GM18867 (cell line): ENCODE data around the gene PDP2.

Experiments used
- ATAC-seq: cut with Tn5 transposase; IDR thresholded peaks from one replicate; pipeline ENCODE4 v1.9.1; 2021; ENCODE audit warnings: mild to moderate bottlenecking, moderate library complexity; ENCODE audit not compliant: unreplicated experiment

PDP2 gene

GRCh38 chr16:66880288-66881013 lies at the start of gene PDP2:
PDP2 (plus strand) TSS chr16:66880515; CDS start chr16:66884285, 3,770 bp downstream.
- ATAC-seq: peak; percentile 95

- ATAC-seq: no peak
Measured at GRCh38 chr16:66832190-66832589, 48.1 kb upstream of the PDP2 start.

GRCh38 chr16:66832661-66833305 lies 47.5 kb upstream of the PDP2 start:
- no peak for ATAC-seq

GRCh38 chr16:66834746-66835145 lies 45.6 kb upstream of the PDP2 start:
- no peak for ATAC-seq

GRCh38 chr16:66840883-66841282 lies 39.4 kb upstream of the PDP2 start:
- no peak for ATAC-seq

GRCh38 chr16:66841366-66841765 lies 38.9 kb upstream of the PDP2 start:
- no peak for ATAC-seq

- ATAC-seq: no peak
Measured at GRCh38 chr16:66842765-66843164, 37.5 kb upstream of the PDP2 start.

GRCh38 chr16:66843191-66843590 lies 37.1 kb upstream of the PDP2 start:
- no peak for ATAC-seq

GRCh38 chr16:66844009-66844341 lies 36.3 kb upstream of the PDP2 start:
- no peak for ATAC-seq

- no peak for ATAC-seq
Measured at GRCh38 chr16:66844342-66845079, 35.8 kb upstream of the PDP2 start, which contains the start of gene CA7. CA7 (plus strand) TSS chr16:66844414; CDS start chr16:66844488, 74 bp downstream.

GRCh38 chr16:66845080-66845410 lies 35.3 kb upstream of the PDP2 start:
- no peak for ATAC-seq

GRCh38 chr16:66845791-66846221 lies 34.5 kb upstream of the PDP2 start:
- ATAC-seq: no peak

- no peak for ATAC-seq
Measured at GRCh38 chr16:66846266-66846665, 34.0 kb upstream of the PDP2 start.

GRCh38 chr16:66846831-66847230 lies 33.5 kb upstream of the PDP2 start:
- ATAC-seq: no peak

GRCh38 chr16:66847533-66848067 lies 32.7 kb upstream of the PDP2 start:
- no peak for ATAC-seq

GRCh38 chr16:66848172-66848571 lies 32.1 kb upstream of the PDP2 start:
- no peak for ATAC-seq

GRCh38 chr16:66849021-66849420 lies 31.3 kb upstream of the PDP2 start:
- ATAC-seq: no peak

GRCh38 chr16:66849549-66849948 lies 30.8 kb upstream of the PDP2 start:
- ATAC-seq: no peak

- no peak for ATAC-seq
Measured at GRCh38 chr16:66850115-66850815, 30.1 kb upstream of the PDP2 start.

GRCh38 chr16:66851166-66851964 lies 28.9 kb upstream of the PDP2 start:
- ATAC-seq: no peak
